Right renal pelvis (tissue), 4 donors: ENCODE measurements around the gene VCL. TPM values are rescaled to one million over a fixed set of nuclear protein-coding genes. Genes with fewer than 3 reads are reported as not detected.

Experiments used
- DNase-seq, 4 donors: peaks; one replicate each; pipeline ENCODE4 v3.0.0-alpha.2; 2013; ENCODE audit warnings: low read depth in 4 of 4, low spot score in 3 of 4, missing footprints in 1 of 4
- polyA plus RNA-seq, 4 donors: library from polyadenylated mRNA; unstranded; fragments of 120-200 nt; gene quantifications; one replicate each; pipeline ENCODE4 v1.2.1, GENCODE V29; 2013; ENCODE audit not compliant: insufficient read length in 4 of 4

VCL gene
- polyA plus RNA-seq, 4 donors: 118 to 141 (median 130) TPM

DNA sequence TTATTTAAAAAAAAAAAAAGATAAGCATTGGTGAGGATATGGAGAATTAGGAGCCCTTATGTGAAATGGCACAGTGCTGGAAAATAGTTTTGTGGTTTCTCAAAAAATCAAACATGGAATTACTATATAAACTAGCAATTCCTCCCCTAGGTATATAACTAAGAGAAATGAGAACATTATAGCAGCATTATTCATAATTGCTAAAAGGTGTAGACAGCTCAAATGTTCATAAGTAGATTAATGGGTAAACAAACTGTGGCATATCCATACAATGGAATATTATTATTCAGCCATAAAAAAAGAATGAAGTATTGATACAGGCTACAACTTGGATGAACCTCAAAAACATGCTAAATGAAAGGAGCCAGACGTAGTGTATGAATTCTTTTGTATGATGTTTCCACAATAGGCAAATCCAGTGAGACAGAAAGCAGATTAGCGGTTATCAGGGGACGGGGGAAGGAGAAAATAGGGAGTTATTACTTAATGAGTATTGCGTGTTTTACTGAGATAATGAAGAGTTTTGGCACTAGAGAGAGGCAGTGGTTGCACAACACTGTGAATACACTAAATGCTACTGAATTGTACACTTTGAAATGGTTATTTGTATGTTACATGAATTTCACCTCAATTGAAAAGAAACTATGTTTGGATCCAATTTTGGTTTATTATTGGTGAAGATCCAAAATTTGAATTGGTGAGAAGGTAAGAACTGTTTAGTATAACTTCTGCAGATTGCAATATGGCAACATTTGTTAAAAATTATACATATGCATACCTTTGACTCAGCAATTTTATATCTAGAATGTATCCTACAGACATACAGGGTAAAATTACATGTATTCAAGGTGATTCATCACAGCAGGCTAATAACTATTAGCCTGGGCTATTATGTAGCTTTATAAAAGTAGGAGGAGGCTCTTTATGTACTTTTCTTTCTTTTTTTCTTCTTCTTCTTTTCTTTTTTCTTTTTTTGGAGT lies 69.7 kb downstream of the VCL start:
- DNase-seq: no peak

DNA sequence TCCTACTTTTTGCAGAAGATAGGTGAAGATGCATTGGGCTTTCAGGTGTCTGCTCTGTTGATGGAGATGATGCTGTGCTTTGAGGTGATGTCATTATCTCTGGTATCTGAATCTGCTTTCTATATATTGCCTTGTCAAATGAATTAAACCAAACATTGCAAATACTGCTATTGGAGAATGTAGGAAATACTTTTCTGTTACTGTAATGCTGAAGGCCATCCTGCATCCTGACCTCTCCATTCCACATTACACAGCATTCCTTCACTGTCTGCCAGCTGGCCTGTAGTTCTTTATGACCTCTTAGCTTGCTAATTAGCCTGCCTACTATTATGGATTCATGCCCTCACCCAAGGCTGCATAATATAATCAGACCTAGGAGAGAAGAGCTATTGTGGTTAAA lies 73.2 kb downstream of the VCL start:
- DNase-seq: no peak

DNA sequence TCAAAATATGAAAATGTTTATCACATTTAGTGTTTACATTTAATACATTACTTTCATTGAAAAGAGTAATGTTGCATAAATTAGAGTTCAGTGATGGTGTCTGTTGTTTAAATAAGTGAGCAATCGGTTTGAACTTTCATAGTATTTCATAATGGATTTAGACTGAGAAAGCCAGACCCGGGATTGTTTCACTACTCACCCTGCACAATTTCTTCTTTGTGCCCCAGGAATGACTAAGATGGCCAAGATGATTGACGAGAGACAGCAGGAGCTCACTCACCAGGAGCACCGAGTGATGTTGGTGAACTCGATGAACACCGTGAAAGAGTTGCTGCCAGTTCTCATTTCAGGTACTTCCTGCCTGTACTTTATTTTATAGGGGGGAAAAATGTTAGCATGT lies 74.6 kb downstream of the VCL start:
- no peak for DNase-seq

DNA sequence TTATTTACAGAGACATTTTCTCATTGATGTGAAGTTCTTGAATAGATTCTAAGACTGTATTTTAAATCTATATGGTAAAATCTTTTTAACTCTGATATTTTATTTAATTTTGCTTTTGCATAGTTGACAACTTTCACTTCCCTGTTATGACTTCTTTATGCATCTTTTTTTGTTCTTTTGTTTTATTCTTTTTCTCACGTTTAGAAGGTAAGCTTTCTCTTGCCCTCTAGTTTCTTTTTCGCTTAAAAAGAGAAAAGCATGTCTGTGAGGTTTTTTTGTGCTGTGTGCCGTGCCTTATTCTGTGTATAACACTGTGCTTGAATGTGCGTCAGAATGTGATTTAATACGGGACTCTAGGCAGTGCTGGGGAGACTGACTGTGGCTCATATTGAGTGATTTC lies 78.0 kb downstream of the VCL start:
- no peak for DNase-seq

DNA sequence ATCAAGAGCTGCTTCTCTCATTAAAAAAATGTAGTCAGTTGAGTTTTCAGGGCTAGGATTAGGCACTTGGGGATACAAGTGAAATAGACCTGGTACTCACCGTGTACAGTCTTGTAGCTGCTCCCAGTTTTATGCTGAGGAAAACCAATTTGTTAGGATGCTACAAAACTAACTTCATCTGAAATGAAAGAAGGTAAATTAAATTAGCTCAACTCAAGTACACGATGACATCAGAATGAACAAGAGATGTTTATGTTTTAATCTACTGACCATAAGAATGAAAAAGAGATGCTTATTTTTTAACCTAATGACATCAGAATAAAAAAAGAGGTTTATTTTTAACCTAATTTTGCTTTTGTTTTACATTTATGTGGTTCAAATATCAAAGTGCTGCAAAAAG lies 79.0 kb downstream of the VCL start:
- DNase-seq: no peak

DNA sequence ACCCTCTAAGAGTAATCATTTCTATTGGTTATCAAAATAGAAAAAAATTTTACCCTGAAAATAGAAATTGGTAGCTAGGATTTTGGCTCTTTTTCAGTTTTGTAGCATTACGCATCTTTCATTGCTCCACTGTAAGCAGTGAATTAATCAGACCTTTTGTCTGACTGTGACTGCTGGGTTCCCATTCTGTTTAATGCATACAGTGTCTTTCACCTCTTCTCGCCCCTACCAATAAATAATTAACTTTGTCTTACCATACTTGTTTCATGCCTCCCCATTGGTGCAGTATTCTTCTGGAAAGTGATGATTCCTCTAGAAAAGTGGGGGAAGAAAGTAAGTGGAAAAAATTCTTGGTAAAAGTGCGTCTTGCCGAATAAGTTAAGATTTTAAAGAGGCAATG lies 79.5 kb downstream of the VCL start:
- DNase-seq: no peak

DNA sequence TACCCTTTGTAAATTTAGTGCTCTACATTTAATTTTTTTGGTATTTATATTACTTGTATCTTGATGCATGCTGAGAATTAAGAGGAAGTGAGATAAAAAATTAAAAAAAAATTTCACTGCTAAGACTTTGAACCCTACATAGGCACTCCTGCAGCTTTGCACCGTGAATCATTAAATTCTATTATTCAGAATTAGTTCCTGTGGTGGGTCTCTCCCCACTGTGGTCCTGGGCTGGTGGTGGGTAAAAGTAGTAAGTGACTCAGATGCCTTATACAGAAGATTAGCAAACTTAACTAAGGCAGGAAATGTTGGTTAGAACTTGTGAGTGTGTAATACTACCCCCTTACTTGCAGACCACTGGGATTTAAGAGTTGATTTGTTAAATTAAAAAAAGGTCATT lies 80.1 kb downstream of the VCL start:
- no peak for DNase-seq

DNA sequence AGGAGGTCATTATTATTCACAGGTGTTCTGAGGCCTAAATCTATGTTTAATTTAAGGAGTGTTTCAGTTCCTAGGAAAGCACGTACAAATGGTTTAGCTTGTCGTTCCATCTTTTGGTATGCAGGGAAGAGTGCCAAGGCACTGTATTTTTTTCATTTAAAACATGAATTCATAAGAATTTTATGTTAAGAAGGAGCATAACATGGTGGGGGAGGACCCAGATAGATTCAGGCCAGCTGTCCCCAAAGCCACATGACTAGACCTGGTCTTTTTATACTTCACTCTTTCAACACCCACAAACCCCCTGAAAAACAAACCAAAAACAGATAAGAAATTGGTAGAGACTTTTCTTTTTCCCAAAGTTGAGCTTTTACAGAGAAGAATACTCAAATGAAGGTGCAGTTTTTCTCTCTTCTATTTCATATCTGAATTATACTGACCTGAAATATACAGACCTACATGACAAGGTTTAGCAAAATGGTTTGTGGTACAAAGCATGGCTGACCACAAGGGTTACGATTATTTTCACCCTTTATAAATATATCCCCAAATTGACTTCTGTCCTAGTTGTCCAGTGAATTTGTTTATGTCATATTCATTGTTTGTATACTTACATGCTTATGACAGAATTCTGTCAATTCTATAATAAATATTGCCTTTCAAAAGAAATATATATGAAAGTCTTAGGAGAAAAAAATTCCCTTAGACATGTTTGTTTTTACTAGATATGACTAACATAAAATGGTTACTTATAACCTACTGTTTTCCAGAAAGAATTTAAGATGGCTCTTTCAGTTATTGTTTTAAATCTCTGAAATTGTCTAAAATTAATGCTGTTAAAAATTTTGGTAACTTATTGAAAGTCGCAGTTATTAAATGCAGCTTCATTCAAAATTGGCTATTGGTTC lies 81.4 kb downstream of the VCL start:
- no peak for DNase-seq

DNA sequence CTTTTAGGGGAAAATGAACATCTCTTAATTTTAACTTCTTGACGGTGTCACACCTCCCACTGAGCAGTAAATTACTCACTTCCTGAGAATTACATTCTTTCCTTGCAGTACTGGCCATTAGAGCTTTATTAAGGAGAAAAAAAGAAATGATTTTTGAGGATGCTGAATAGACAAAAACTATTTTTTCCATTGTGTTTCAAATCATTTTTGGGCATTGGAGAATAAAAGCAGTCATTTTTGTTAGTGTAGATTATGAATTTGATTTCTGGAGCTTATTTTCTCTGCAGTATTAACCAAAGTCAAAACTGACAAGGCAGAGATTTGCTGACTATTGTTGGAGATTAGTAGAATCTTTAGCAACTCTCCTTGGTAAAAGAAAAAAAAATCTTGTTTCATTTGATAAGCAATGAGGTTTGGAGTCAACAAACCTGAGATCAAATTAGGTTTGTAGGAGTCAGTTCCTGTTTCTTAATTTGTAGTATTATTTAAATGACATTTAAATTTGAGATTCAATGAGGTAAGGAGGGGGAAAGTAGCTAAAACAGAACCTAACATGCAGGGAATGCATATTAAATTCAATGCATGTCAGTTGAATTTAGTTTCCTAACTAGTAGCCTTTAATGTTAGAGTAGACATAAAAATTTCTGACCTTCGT lies 82.1 kb downstream of the VCL start:
- DNase-seq: no peak

DNA sequence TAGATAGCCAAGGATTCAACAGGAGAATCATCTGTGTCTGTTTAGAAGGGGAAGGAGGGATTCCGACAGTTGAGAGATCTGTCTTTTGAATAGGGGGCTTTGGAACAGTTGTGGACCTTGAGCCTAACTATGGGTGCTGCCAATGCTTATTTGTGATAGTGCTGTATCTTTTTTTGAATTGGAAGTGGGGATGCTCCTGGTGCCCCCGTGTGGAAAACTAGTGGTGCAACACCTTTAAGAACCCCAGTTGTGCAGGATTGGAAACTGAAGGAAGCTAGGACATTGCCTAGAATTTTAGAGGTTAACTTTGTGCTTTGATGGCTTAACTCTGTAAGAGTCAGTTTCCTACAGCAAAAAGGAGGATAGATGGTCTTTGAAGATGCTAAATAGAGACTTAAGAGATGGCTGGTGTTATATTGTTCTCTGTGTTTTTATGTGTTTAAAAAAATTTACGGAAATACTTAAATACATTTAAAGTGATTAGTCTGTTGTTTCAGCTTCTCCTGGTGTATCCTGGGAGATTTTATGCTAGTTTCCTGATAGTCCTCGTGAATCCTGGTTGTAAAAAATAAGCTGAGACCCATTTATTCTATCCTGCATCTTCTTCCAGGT lies 83.4 kb downstream of the VCL start:
- peak in 2 of 4 donors; percentile 20 to 23 for DNase-seq

DNA sequence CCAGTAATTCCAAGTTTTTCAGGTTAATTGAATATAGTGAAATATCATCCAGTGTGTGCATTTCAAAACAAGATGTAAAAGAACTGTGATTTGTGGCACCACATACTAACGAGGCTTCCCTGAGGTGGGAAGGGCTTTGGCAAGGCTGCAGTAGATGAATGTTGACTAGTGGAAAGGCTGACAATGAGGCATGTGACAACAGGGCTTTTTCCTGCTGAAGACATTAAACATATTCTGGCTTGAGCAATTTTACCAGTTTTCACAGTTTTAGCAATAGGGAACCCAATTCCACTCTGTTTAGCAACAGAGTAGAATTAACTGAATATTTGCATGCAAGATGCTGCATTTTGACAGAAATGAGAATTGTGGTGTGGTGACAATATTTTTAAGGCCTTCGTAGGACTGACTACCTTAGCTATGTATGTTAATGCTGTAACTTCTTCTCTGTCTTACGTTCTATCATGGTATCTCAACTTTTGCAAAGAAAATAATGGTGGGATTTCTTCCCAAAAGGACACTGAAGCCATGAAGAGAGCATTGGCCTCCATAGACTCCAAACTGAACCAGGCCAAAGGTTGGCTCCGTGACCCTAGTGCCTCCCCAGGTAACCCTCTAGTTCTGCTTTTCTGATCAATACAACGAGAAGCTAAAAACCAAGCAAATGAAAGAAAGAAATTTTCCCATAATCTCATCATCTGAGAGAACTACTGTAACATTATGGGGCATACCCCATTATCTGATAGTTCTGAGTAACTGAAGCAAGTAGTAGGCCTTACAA lies 84.2 kb downstream of the VCL start:
- no peak for DNase-seq

DNA sequence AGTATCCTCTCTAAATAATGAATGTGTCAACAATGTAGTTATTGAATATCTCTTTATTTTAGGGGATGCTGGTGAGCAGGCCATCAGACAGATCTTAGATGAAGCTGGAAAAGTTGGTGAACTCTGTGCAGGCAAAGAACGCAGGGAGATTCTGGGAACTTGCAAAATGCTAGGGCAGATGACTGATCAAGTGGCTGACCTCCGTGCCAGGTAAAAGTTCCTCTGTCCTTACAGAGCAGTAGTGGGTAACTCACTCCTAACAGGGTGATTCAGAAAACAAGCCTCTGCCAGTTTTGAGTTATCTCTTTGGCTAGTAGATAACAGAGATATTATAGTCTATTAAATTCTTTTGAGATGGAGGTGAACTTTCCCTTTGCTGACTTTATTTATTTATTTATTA lies 85.4 kb downstream of the VCL start:
- no peak for DNase-seq

DNA sequence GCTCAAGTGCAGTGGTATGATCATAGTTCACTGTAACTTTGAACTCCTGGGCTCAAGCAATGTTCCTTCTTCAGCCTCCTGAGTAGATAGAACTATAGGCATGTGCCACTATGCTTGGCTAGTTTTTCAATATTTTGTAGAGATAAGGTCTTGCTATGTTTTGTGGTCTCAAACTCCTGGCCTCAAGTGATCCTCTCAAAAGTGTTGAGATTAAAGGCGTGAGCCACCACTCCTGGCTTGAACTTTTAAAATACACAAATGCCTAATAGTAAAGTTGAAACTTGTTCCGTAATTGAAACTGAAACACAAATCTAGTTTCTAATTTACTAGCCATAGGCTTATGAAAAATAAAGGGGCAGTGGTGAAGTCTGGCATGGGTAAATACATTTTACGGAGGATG lies 87.0 kb downstream of the VCL start:
- no peak for DNase-seq

DNA sequence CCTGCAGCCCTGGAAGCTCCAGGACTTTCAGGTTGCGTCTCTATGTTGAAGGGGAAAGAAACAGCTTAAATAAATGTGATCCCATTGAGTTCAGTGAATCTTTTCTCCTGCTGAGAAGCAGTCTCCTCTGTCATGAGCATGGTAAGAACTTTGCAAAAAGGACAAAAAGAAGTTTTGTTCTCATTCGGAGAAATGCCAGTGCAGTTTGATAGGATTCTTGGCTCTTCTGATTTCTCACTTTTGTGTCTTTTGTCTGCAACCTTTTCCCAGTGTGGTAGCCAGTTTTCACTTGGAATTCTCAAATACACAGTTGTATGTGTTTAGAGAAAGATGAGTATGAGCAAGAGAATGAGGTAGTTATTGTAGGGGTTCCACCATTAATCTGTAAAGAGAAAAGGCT lies 88.4 kb downstream of the VCL start:
- no peak for DNase-seq

DNA sequence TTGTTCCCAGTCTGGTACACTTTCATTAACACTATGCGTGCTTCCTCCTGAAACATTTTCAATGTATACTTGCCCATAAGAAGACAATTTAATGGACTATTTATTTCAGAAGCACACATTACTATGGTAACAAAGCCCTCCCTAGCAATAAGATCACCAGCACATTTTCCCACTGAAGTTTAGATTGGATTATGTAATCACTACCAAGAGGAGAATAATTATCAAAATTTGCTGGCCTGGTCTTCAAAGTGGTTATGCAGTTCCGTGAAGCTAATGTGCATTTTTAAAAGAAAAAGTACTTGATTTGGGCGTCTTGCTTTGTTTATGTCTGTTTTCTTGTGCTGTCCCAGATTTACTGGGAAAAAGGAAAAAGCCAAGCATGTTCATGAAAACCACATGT lies 90.8 kb downstream of the VCL start:
- no peak for DNase-seq

DNA sequence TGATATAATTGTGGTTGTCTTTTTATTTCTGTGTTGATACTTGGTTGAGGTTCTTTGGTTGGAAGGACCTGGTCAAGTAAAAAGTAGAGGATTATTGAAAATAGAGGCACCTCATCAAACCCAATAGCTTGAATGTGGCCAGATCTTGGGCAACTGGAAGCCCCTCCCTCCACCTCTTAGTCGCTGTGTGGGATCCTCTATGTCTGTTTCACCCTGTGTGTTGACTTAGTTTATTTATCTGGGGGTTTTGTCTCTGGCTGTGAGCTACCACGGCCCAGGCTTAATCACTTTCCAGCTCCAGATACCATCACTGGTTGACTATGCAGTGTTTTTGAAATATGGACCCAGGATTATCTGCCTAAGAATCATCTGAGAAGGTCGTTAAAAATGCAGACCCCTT lies 94.5 kb downstream of the VCL start:
- no peak for DNase-seq

DNA sequence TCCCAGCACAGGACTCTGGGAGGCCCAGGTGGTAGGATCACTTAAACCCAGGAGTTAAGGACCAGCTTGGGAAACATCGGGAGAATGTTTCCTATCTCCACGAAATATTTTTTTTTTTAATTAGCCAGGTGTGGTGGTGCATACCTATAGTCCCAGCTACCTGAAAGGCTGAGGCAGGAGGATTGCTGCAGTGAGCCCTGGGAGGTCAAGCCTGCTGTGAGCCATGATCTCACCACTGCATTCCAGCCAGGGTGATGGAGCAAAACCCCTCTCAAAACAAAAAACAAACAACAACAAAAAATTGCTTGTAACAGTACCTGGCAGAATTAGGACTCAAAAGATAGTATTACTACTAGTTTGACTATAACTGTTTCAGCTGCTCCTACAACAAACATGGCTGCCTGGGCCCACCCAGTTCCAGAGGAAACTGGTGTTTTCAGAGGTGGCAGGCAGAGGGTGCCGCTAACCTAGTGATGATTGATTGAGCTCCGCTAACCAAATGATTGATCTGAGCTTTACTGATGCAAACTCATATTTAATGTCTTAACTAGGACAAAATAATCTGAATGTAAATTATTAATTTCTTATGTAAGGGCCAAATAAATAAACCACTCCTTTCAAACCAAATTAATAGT lies 95.7 kb downstream of the VCL start:
- no peak for DNase-seq

DNA sequence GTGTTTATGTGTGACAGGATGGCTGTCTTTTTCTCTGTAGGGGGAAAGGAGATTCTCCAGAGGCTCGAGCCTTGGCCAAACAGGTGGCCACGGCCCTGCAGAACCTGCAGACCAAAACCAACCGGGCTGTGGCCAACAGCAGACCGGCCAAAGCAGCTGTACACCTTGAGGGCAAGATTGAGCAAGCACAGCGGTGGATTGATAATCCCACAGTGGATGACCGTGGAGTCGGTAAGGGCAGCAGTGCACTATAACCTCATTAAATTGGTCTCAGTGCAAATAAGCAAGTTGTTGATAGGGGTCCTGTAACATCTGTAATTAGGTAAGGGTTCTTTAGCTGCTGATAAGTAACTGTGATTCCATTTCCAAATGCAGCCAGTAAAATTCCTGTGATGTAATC lies 96.3 kb downstream of the VCL start:
- no peak for DNase-seq

DNA sequence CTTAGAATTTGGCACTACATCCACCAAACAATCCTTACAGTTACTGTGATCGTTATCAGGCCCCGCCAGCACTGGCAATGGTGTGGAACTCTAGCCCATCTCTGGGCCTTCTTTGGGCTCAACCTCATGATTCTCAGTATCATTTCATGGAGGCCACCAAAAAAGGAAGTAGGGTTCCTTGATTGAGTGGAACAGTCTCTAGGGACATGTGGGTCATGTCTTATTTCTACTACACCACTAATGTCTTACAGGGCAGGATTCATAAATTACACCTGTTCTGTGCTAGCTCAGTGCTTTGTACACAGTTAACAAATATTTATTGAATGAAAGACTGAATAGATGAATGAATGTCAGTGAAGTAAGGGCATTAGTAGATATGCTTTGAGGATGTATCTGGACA lies 98.9 kb downstream of the VCL start:
- no peak for DNase-seq
